GM19467 (cell line): ENCODE results near the gene TMEM198.
A peak's percentile ranks its signal among the peaks of the same experiment; 100 is the strongest.

Experiments
- ATAC-seq: cut with Tn5 transposase; IDR thresholded peaks from one replicate; pipeline ENCODE4 v1.9.1; 2021; ENCODE audit warnings: mild to moderate bottlenecking, moderate library complexity; ENCODE audit not compliant: unreplicated experiment

The TMEM198 gene

GRCh38 chr2:219542931-219543595 is 765 bp upstream of the TMEM198 start:
- ATAC-seq = peak; percentile 33

- no peak for ATAC-seq
These were observed 739 bp downstream of the TMEM198 start for GRCh38 chr2:219544567-219544966.

- ATAC-seq = no peak
These were observed 1.6 kb downstream of the TMEM198 start for GRCh38 chr2:219545295-219545942.

GRCh38 chr2:219545943-219546352 is 2.1 kb downstream of the TMEM198 start:
- ATAC-seq = no peak

- no peak for ATAC-seq
These were observed 3.8 kb downstream of the TMEM198 start for GRCh38 chr2:219547621-219548020.

GRCh38 chr2:219548990-219549389 is 5.2 kb downstream of the TMEM198 start:
- no peak for ATAC-seq

- ATAC-seq = no peak
These were observed 5.8 kb downstream of the TMEM198 start for GRCh38 chr2:219549619-219550018.

- ATAC-seq = no peak
These were observed 7.9 kb downstream of the TMEM198 start for GRCh38 chr2:219551441-219552381.

- ATAC-seq = peak; percentile 85
These were observed 8.7 kb downstream of the TMEM198 start for GRCh38 chr2:219552382-219553167.

- ATAC-seq = no peak
These were observed 9.3 kb downstream of the TMEM198 start for GRCh38 chr2:219553168-219553417.

- ATAC-seq = no peak
These were observed 9.7 kb downstream of the TMEM198 start for GRCh38 chr2:219553463-219553963.

- no peak for ATAC-seq
These were observed 10.5 kb downstream of the TMEM198 start for GRCh38 chr2:219554350-219554749.

- ATAC-seq = no peak
These were observed 12.1 kb downstream of the TMEM198 start for GRCh38 chr2:219555956-219556355.

- no peak for ATAC-seq
These were observed 12.6 kb downstream of the TMEM198 start for GRCh38 chr2:219556413-219556812.

- ATAC-seq = no peak
These were observed 13.5 kb downstream of the TMEM198 start for GRCh38 chr2:219557320-219557719.

GRCh38 chr2:219557791-219558785 is 14.3 kb downstream of the TMEM198 start:
- ATAC-seq = no peak

- ATAC-seq = no peak
These were observed 15.5 kb downstream of the TMEM198 start for GRCh38 chr2:219559156-219559915.

- no peak for ATAC-seq
These were observed 16.4 kb downstream of the TMEM198 start for GRCh38 chr2:219560037-219560892.
